Activated CD8-positive, alpha-beta memory T cell treated with anti-CD3 and anti-CD28 coated beads, Interleukin-2, amount 50 U/mL, for 24 hours (primary cell): ENCODE data around the gene NEDD8.

Experiments used
- DNase-seq: peaks from one replicate; pipeline ENCODE4 v3.0.0-alpha.2; 2020; ENCODE audit errors: extremely low read depth

The NEDD8 gene

DNA sequence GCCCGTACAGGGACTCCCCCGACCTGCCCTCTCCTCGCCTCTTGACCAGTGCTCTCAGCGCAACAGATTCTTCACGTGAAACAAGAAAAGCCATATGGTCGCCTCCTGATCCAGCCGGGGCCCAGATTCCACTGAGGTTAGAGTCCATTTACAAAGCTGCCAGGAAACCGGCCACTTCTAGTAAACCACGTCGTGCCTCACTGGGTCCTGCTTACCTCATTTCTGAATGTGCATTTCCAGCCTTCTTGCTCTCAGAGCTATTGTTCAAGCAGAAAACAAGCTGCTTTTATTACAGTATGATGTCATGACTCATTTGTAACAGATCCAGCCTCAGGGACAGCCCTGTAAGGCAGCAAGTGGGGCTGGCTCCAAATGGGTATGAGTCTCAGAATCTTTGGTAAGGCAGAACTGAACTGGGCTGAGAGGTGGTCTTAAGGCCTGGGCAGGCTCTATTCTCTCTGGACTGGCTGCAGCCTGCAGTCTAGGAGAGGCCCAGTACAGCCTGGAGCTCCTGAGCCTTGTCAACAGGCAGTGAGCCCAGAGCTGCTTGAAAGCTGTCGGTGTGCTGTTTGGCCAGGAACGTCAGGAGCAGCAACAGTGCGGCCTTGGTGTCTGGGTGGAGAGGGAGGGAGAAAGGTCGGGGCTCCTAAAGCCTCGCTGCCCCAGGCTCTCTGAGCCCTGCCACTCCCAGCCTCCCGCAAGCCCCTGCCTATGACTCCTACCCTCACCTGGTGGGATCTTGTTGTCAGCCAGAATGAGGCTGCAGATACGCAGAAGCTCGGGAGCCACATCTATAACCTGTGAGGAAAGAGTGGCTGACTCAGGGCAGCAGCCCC is 52.0 kb downstream of the NEDD8 start:
- no peak for DNase-seq

- no peak for DNase-seq
Measured at GRCh38 chr14:24179294-24179960, 52.7 kb downstream of the NEDD8 start.

- no peak for DNase-seq
Measured at GRCh38 chr14:24178399-24179178, 53.6 kb downstream of the NEDD8 start.

DNA sequence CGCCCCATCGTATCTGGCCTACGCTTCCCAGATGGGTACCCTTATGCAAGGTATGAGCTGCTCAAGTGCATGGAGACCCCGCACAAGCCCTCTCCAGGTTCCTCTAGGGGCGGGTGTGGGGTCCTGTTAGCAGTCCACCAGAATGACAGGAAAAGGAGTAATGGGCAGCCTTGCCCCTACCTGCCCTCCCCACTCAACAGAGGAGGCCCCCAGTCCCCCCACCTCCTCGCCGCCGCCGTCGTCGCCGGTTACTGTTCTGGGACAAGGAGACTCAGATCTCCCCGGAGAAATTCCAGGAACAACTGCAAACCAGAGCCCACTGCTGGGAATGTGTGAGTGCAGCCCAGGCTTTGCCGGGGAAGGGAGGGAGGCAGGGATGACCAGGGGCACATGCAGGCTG is 54.3 kb downstream of the NEDD8 start:
- no peak for DNase-seq

- no peak for DNase-seq
Measured at GRCh38 chr14:24177041-24177825, 54.9 kb downstream of the NEDD8 start.

- DNase-seq, result no peak
Measured at GRCh38 chr14:24176599-24176998, 55.6 kb downstream of the NEDD8 start.

- DNase-seq, result no peak
Measured at GRCh38 chr14:24172871-24173281, 59.3 kb downstream of the NEDD8 start.

DNA sequence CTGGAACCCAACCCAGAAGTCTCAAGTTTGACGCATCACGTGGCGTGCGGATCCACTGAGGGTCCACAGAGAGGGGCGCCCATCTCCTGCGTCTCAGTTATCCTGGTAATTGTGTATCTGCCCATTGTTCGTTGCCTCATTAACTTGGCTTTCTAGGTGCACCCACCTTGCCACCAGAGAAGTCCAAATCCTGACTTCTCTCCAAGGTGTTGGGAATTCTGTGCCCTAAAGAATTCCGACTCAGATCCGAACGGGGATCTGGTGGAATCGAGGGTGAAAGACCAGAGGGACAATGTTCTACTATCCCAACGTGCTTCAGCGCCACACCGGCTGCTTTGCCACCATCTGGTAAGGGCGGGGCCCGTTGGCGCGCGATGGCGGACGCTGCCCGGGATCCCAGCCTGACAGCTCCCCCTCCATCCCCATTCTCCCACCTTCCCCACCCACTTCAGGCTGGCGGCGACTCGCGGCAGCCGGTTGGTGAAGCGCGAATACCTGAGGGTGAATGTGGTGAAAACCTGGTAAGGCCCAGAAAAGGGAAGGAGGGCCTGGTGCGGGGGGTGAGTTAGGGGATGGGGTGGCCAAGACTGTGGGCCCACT is 59.8 kb downstream of the NEDD8 start:
- DNase-seq, result no peak

DNA sequence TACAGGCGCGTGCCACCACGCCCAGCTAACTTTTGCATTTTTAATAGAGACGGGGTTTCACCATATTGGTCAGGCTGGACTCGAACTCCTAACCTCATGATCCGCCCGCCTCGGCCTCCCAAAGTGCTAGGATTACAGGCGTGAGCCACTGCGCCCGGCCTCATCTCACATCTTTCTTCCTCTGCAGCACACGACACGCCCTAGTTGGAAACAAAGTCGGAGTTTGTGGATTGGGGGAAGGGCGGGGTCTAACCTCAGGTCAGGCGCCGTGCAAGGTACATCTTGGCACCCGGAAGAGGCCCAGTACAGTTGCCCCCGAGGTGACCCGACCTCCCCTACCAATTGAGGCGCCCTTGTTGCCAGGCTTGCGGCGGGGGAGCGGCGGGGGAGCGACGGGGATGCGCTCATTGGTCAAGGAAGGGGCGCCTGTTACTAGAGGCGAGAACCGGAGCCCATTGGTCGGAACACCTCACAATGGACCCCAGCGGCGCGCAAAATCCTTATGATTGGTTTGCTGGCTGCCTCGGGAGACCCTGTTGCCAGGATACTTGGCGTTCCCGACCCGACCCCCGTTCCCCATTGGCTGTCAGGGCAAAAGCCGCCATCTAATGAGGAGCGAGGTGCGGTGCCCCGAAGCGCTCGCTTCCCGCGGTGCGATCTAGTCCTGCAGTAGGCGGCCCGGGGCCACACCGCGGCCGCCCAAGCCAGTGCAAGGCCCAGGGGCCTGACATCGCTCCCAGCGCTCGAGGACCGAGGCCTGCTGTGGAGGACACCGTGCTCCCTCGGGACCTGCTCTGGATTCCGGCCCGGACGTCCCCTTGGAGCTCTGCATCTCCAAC is 60.5 kb downstream of the NEDD8 start, which contains the start of gene REC8:
TSS of gene REC8 (plus strand) at position 659 of the 839 bp plus-strand sequence. CDS start 473 bp downstream, outside the sequence.
- peak; percentile 54 for DNase-seq

DNA sequence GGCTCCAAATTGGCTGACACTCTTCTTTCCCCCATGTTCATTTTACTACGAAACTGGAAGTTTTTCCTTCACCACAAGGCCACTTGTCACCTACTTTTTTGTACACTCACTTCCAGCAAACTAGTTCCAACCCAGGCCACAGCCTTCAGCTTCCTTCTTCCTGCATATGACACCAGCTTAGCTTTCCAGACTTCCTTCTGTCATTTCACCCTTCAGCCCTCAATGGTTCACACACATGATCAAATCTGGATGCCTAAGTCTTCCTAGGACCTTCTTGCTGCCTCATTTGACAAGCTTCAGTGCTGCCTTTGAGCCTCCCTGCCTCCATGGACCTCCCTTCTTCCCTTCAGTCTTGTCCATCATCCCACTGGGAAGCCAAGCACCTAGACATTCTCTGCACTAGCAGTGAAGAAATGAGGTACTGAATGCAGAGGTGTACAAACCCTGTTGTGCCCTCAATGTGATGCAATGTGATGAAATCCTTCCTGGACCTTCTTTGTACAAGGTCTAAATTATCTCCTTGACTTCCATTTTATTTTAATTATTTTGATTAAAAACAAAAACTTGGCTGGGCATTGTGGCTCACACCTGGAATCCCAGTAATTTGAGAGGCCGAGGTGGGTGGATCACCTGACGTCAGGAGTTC is 64.6 kb downstream of the NEDD8 start:
- DNase-seq, result no peak
